H9 (cell line): Measurements from ENCODE around the gene GSC2. TPM values are rescaled to one million over a fixed set of nuclear protein-coding genes. Genes with fewer than 3 reads are reported as not detected.
A peak's percentile ranks its signal among the peaks of the same experiment; 100 is the strongest.

Experiments used
- DNase-seq: peaks from one replicate; pipeline ENCODE4 v3.0.0-alpha.2; 2017
- H2AFZ ChIP-seq: one replicate; pipeline ENCODE4 v1.6.1; 2013; ENCODE audit warnings: mild to moderate bottlenecking, low read length, control low read depth, moderate library complexity
- H2AK5ac ChIP-seq: 2 replicates; pipeline ENCODE4 v1.6.1; 2013; ENCODE audit warnings: low read length, control low read depth, mixed read lengths; ENCODE audit not compliant: insufficient read length
- H2BK120ac ChIP-seq: one replicate; pipeline ENCODE4 v1.6.1; 2013; ENCODE audit warnings: low read depth, mild to moderate bottlenecking, low read length, control low read depth, inconsistent platforms; ENCODE audit not compliant: poor library complexity, severe bottlenecking
- H2BK12ac ChIP-seq: 2 replicates; pipeline ENCODE4 v1.6.1; 2013; ENCODE audit warnings: low read length, control low read depth, mixed read lengths, low read depth; ENCODE audit not compliant: insufficient read length
- H2BK15ac ChIP-seq: 2 replicates; pipeline ENCODE4 v1.6.1; 2013; ENCODE audit warnings: low read depth, low read length, control low read depth
- H2BK20ac ChIP-seq: one replicate; pipeline ENCODE4 v1.6.1; 2013; ENCODE audit warnings: low read depth, mild to moderate bottlenecking, low read length, control low read depth, inconsistent platforms; ENCODE audit not compliant: poor library complexity, severe bottlenecking
- H2BK5ac ChIP-seq: 2 replicates; pipeline ENCODE4 v1.6.1; 2013; ENCODE audit warnings: low read length, control low read depth, mixed read lengths; ENCODE audit not compliant: insufficient read length
- H3K14ac ChIP-seq: 2 replicates; pipeline ENCODE4 v1.6.1; 2013; ENCODE audit warnings: low read length, control low read depth; ENCODE audit not compliant: insufficient read depth
- H3K18ac ChIP-seq: 2 replicates; pipeline ENCODE4 v1.6.1; 2013; ENCODE audit warnings: low read depth, mild to moderate bottlenecking, mixed read lengths, low read length, control low read depth; ENCODE audit not compliant: insufficient read length
- H3K23ac ChIP-seq: 2 replicates; pipeline ENCODE4 v1.6.1; 2013; ENCODE audit warnings: low read length, control low read depth, mixed read lengths, low read depth; ENCODE audit not compliant: insufficient read length
- H3K23me2 ChIP-seq: 2 replicates; pipeline ENCODE4 v1.6.1; 2013; ENCODE audit warnings: low read depth, mild to moderate bottlenecking, mixed read lengths, low read length, control low read depth; ENCODE audit not compliant: insufficient read length, poor library complexity, severe bottlenecking
- H3K27ac ChIP-seq: 2 replicates; pipeline ENCODE4 v1.5.1; 2013; ENCODE audit warnings: low read length, control low read depth, mixed read lengths, low read depth; ENCODE audit not compliant: insufficient read length
- H3K27me3 ChIP-seq: 2 replicates; pipeline ENCODE4 v1.6.1; 2013; ENCODE audit warnings: low read length, control low read depth, inconsistent platforms; ENCODE audit not compliant: insufficient read depth
- H3K4ac ChIP-seq: 2 replicates; pipeline ENCODE4 v1.6.1; 2013; ENCODE audit warnings: low read depth, mild to moderate bottlenecking, control low read depth, inconsistent platforms, low read length, moderate library complexity
- H3K4me1 ChIP-seq: 2 replicates; pipeline ENCODE4 v1.6.1; 2013; ENCODE audit warnings: low read length, control low read depth, inconsistent platforms; ENCODE audit not compliant: insufficient read depth
- H3K4me2 ChIP-seq: 2 replicates; pipeline ENCODE4 v1.6.1; 2013; ENCODE audit warnings: low read length, control low read depth, mixed read lengths; ENCODE audit not compliant: insufficient read length, insufficient read depth
- H3K56ac ChIP-seq: 2 replicates; pipeline ENCODE4 v1.6.1; 2013; ENCODE audit warnings: low read depth, mild to moderate bottlenecking, mixed read lengths, low read length, control low read depth; ENCODE audit not compliant: insufficient read length
- H3K79me1 ChIP-seq: 2 replicates; pipeline ENCODE4 v1.6.1; 2013; ENCODE audit warnings: low read depth, mild to moderate bottlenecking, moderate library complexity, low read length, control low read depth, inconsistent platforms; ENCODE audit not compliant: insufficient read depth, poor library complexity, severe bottlenecking
- H3K79me2 ChIP-seq: 2 replicates; pipeline ENCODE4 v1.6.1; 2013; ENCODE audit warnings: low read length, control low read depth, inconsistent platforms; ENCODE audit not compliant: insufficient read depth
- H3K9ac ChIP-seq: 2 replicates; pipeline ENCODE4 v1.6.1; 2013; ENCODE audit warnings: low read length, control low read depth, mixed read lengths; ENCODE audit not compliant: insufficient read length; ENCODE audit errors: extremely low read depth
- H3K9me3 ChIP-seq: one replicate; pipeline ENCODE4 v1.6.1; 2013; ENCODE audit warnings: low read depth, low read length, inconsistent platforms; ENCODE audit not compliant: control insufficient read depth
- H3T11ph ChIP-seq: one replicate; pipeline ENCODE4 v1.6.1; 2013; ENCODE audit warnings: mild to moderate bottlenecking, low read length, control low read depth, inconsistent platforms
- H4K20me1 ChIP-seq: one replicate; pipeline ENCODE4 v1.6.1; 2013; ENCODE audit not compliant: control insufficient read depth, insufficient read length, insufficient read depth
- H4K5ac ChIP-seq: 2 replicates; pipeline ENCODE4 v1.6.1; 2013; ENCODE audit warnings: low read depth, mild to moderate bottlenecking, mixed read lengths, low read length, control low read depth; ENCODE audit not compliant: insufficient read length
- H4K8ac ChIP-seq: replicated peaks from 2 replicates; pipeline ENCODE4 v1.6.1; 2013; ENCODE audit warnings: low read length, control low read depth, mixed read lengths, low read depth; ENCODE audit not compliant: insufficient read length
- H4K91ac ChIP-seq: 2 replicates; pipeline ENCODE4 v1.6.1; 2013; ENCODE audit warnings: low read depth, mild to moderate bottlenecking, moderate library complexity, mixed read lengths, low read length, control low read depth; ENCODE audit not compliant: insufficient read length
- H3K27ac Mint-ChIP-seq, 3 experiments: 2 replicates in 2 of 3; 3 replicates in 1 of 3; pipeline ENCODE4 v1.8.0; 2020 to 2021; ENCODE audit warnings: mixed read lengths in 3 of 3, mild to moderate bottlenecking in 1 of 3, moderate library complexity in 1 of 3
- H3K27me3 Mint-ChIP-seq: 2 replicates; pipeline ENCODE4 v1.8.0; 2021; ENCODE audit warnings: low read depth, mild to moderate bottlenecking, moderate library complexity, mixed read lengths
- H3K36me3 Mint-ChIP-seq, 3 experiments: 2 replicates in 2 of 3; 3 replicates in 1 of 3; pipeline ENCODE4 v1.8.0; 2020 to 2021; ENCODE audit warnings: low read depth in 3 of 3, mixed read lengths in 3 of 3; ENCODE audit not compliant: insufficient read depth in 1 of 3
- H3K4me1 Mint-ChIP-seq, 2 experiments: 2 replicates each; pipeline ENCODE4 v1.8.0; 2020; ENCODE audit warnings: mixed read lengths in 2 of 2
- H3K4me3 Mint-ChIP-seq, 2 experiments: 2 replicates in 1 of 2; 3 replicates in 1 of 2; pipeline ENCODE4 v1.8.0; 2020 to 2021; ENCODE audit warnings: mild to moderate bottlenecking in 2 of 2, mixed read lengths in 2 of 2, moderate library complexity in 1 of 2
- H3K9me3 Mint-ChIP-seq, 2 experiments: 2 replicates in 1 of 2; 3 replicates in 1 of 2; pipeline ENCODE4 v1.8.0; 2020; ENCODE audit warnings: mild to moderate bottlenecking in 2 of 2, mixed read lengths in 2 of 2, moderate library complexity in 1 of 2
- CTCF ChIP-seq: fragments of 200-600 bp; sonication (generic); conservative IDR thresholded peaks from 3 replicates; pipeline ENCODE4 v1.8.0; 2021; ENCODE audit warnings: antibody characterized with exemption, mild to moderate bottlenecking
- WGBS: extraction: QIAGEN DNeasy Blood & Tissue Kit; methylation state at CpG from one replicate; pipeline ENCODE4 v1.1.7; 2013; ENCODE audit warnings: missing lambda C conversion rate, low lambda C conversion rate, mixed read lengths; ENCODE audit not compliant: insufficient read length; ENCODE audit errors: extremely low coverage; 5-methylcytosine and 5-hydroxymethylcytosine counted together
- total RNA-seq: library from RNA; stranded (reverse); gene quantifications from 2 replicates; pipeline ENCODE4 v1.2.1, GENCODE V29; 2021

GSC2 gene
- total RNA-seq, 1 experiment from 2014 or later: 0.22 TPM

- no peak overlapping the region for H3K4ac ChIP-seq
- H4K91ac ChIP-seq: no peak overlapping the region
- Mint-ChIP-seq H3K9me3 (no peaks in the 10 kb centered on the region), H3K4me3 (peak overlapping the region; percentile 93 to 95), H3K4me1 (peaks cover 46 to 61% of the 10 kb centered on the region in 2 experiments), H3K36me3 (peaks cover 0 to 22% (median 15%) of the 10 kb centered on the region in 3 experiments; a peak in 5 of 7 replicates), H3K27ac (peak overlapping the region; percentile 82 to 97 (median 90); a peak in 5 of 7 replicates), H3K27me3 (peaks cover 31% of the 10 kb centered on the region)
- no peak for DNase-seq
- no peak overlapping the region for H2BK12ac ChIP-seq
- H3K27ac ChIP-seq: no peak overlapping the region
- H3K79me2 ChIP-seq: peaks cover 10% of the 10 kb centered on the region; the same call in 1 of the 2 replicates
- H2BK20ac ChIP-seq: no peak overlapping the region
- H3K56ac ChIP-seq: no peak overlapping the region
- H2BK120ac ChIP-seq: no peak overlapping the region
- no peaks in the 10 kb centered on the region for H3K9me3 ChIP-seq
- no peak overlapping the region for H4K8ac ChIP-seq
- H2AK5ac ChIP-seq: no peak overlapping the region
- no peak overlapping the region for H2AFZ ChIP-seq
- H3T11ph ChIP-seq: no peak overlapping the region
- H3K79me1 ChIP-seq: peaks cover 6% of the 10 kb centered on the region
- H3K9ac ChIP-seq: peak overlapping the region; percentile 2
- peaks cover 2% of the 10 kb centered on the region for H4K20me1 ChIP-seq
- peak overlapping the region; percentile 95 for H3K4me2 ChIP-seq
- peaks cover 4% of the 10 kb centered on the region; the same call in 1 of the 2 replicates for H3K27me3 ChIP-seq
- no peak overlapping the region for H2BK15ac ChIP-seq
- no peak overlapping the region for H3K14ac ChIP-seq
- peaks cover 15% of the 10 kb centered on the region for H3K23me2 ChIP-seq
- H3K18ac ChIP-seq: no peak overlapping the region
- WGBS: no CpG with 5 or more reads among the region's 19 CpGs
- H3K4me1 ChIP-seq: peaks cover 3% of the 10 kb centered on the region; the same call in 1 of the 2 replicates
- H2BK5ac ChIP-seq: no peak overlapping the region
- no peak overlapping the region for H3K23ac ChIP-seq
- no peak for TF ChIP-seq CTCF
- H4K5ac ChIP-seq: no peak overlapping the region
Observed at GRCh38 chr22:19173047-19174035, 23.2 kb upstream of the GSC2 start.
